Right lobe of liver (tissue), 4 donors: Measurements from ENCODE around the gene SH2D3C.

Experiments used
- POLR2A ChIP-seq: fragments of 450-650 bp; IDR thresholded peaks from one replicate; pipeline ENCODE4 v1.6.1; 2017; ENCODE audit warnings: antibody characterized with exemption, mild to moderate bottlenecking
- TF ChIP-seq, protein P1 (sequence below), 4 donors: fragments of 200-600 bp in 3 of 4; fragments of 450-650 bp in 1 of 4; IDR thresholded peaks; one replicate each; pipeline versions ENCODE4 v1.5.1 to v1.8.0; 2016 to 2022; ENCODE audit warnings: antibody characterized with exemption in 4 of 4, mild to moderate bottlenecking in 2 of 4
- donor health status: DM: no; HTN: no; CAD: no.
- donor health status: DM: no; HTN: no; CAD: no.
- donor health status: DM: no; HTN: yes; CAD: no.

DNA sequence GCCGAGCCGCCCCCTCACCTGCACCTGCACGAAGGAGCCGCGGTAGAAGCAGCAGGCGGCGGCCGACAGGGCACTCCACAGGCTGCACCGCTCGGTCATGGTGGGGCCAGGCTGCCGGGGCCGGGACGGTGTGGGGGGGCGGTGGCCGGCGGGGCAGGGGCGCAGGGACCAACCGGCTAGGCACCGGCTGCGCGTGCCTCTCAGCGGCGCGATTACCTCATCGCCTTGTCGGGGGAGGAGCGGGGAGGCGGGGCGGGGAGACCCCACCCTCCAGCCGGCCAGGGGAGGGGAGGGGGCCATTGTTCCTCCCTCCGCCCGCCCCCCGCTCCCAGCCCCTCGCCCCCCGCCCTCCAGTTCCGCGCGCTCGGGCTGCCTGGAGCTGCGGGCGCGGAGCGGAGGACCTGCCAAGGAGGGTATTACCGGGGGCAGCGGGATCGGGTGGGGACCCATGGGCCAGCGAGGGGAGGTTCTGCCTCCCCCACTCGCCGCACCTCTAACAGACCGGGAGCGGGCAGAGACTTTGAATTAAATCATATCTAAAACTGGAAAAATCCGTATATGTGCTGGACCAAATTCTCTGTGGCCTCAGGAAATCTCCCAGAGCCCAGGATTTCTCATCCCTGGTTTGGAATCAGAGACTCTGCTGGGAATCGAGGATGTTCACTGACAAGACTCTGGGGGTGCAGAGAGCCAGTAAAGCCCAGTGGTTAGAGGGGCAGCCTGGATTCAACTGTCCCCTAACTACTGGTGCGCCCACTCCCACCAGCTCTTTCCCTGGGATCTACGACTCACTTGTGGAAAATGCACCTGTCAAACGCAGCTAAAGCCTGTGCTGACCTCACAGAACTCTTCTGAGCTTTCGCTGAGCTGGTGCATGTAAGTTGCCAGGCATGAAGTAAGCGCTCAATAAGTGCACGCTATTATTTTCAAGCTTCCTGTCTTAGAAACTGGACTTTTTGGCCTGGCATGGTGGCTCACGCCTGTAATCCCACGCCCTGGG lies 23.1 kb downstream of the SH2D3C start:
- TF ChIP-seq, protein P1, sequence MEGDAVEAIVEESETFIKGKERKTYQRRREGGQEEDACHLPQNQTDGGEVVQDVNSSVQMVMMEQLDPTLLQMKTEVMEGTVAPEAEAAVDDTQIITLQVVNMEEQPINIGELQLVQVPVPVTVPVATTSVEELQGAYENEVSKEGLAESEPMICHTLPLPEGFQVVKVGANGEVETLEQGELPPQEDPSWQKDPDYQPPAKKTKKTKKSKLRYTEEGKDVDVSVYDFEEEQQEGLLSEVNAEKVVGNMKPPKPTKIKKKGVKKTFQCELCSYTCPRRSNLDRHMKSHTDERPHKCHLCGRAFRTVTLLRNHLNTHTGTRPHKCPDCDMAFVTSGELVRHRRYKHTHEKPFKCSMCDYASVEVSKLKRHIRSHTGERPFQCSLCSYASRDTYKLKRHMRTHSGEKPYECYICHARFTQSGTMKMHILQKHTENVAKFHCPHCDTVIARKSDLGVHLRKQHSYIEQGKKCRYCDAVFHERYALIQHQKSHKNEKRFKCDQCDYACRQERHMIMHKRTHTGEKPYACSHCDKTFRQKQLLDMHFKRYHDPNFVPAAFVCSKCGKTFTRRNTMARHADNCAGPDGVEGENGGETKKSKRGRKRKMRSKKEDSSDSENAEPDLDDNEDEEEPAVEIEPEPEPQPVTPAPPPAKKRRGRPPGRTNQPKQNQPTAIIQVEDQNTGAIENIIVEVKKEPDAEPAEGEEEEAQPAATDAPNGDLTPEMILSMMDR (IDR thresholded peaks at IDR 0.05) = no peak
- TF ChIP-seq POLR2A = no peak
